OCI-LY1 (cell line): ENCODE results near the gene WSCD2.
"Not testable (repeated sequence)": the region's sequence is repeated elsewhere in the genome, so short reads cannot be mapped to it uniquely, and the experiment has no call there.

Experiments used
- H2AFZ ChIP-seq: fragments of 200-600 bp; sonication (generic), shearing (Covaris generic); 2 replicates; pipeline ENCODE4 v1.6.0; 2014; ENCODE audit warnings: antibody characterized with exemption, mild to moderate bottlenecking, low read length
- H3F3A ChIP-seq: fragments of 200-600 bp; sonication (generic), shearing (Covaris generic); 2 replicates; pipeline ENCODE4 v1.6.0; 2014; ENCODE audit warnings: mild to moderate bottlenecking, antibody characterized with exemption, low read length, moderate library complexity; ENCODE audit not compliant: insufficient read depth
- H3K27ac ChIP-seq: fragments of 200-600 bp; sonication (generic); 2 replicates; pipeline ENCODE4 v1.5.1; 2014; ENCODE audit warnings: low read length, mixed run types, mild to moderate bottlenecking, low read depth; ENCODE audit not compliant: poor library complexity, severe bottlenecking
- H3K27me3 ChIP-seq: fragments of 200-600 bp; sonication (generic); 2 replicates; pipeline ENCODE4 v1.6.0; 2014; ENCODE audit warnings: antibody characterized with exemption, mild to moderate bottlenecking, low read length, moderate library complexity; ENCODE audit not compliant: insufficient read depth
- H3K36me3 ChIP-seq: fragments of 200-600 bp; sonication (generic); 2 replicates; pipeline ENCODE4 v1.6.1; 2014; ENCODE audit warnings: mild to moderate bottlenecking, antibody characterized with exemption, low read length, moderate library complexity, mixed read lengths; ENCODE audit not compliant: insufficient read depth
- H3K4me1 ChIP-seq: fragments of 200-600 bp; sonication (generic); 2 replicates; pipeline ENCODE4 v1.5.1; 2014; ENCODE audit warnings: mild to moderate bottlenecking, low read length, moderate library complexity; ENCODE audit not compliant: insufficient read depth, severe bottlenecking
- H3K4me2 ChIP-seq: fragments of 200-600 bp; sonication (generic), shearing (Covaris generic); 2 replicates; pipeline ENCODE4 v1.6.1; 2014; ENCODE audit warnings: low read length
- H3K4me3 ChIP-seq: fragments of 200-600 bp; sonication (generic); 2 replicates; pipeline ENCODE4 v1.5.1; 2014; ENCODE audit warnings: low read length, low read depth, mild to moderate bottlenecking, mixed read lengths; ENCODE audit not compliant: poor library complexity, severe bottlenecking
- H3K79me2 ChIP-seq: fragments of 200-600 bp; shearing (Covaris generic); 2 replicates; pipeline ENCODE4 v1.6.1; 2016; ENCODE audit warnings: mixed run types, low read length, mixed read lengths; ENCODE audit not compliant: insufficient read depth
- H3K9ac ChIP-seq: fragments of 200-600 bp; sonication (generic), shearing (Covaris generic); 2 replicates; pipeline ENCODE4 v1.6.1; 2014; ENCODE audit warnings: mild to moderate bottlenecking, low read length, mixed read lengths
- H3K9me2 ChIP-seq: fragments of 200-600 bp; sonication (generic), shearing (Covaris generic); 2 replicates; pipeline ENCODE4 v1.6.1; 2014; ENCODE audit warnings: low read depth, mild to moderate bottlenecking, low read length, mixed read lengths
- H3K9me3 ChIP-seq: fragments of 200-600 bp; shearing (Covaris generic); 2 replicates; pipeline ENCODE4 v1.6.1; 2014; ENCODE audit warnings: low read length, mixed read lengths
- H4K20me1 ChIP-seq: fragments of 200-600 bp; sonication (generic), shearing (Covaris generic); 2 replicates; pipeline ENCODE4 v1.6.0; 2016; ENCODE audit warnings: mild to moderate bottlenecking, low read length; ENCODE audit not compliant: insufficient read depth
- EZH2 ChIP-seq: fragments of 200-600 bp; sonication (generic), shearing (Covaris generic); IDR thresholded peaks from 2 replicates; pipeline ENCODE4 v1.8.0; 2017; ENCODE audit warnings: borderline replicate concordance, mixed run types, mild to moderate bottlenecking, antibody characterized with exemption, low read length, moderate library complexity, mixed read lengths
- TF ChIP-seq, protein P1 (sequence below): fragments of 200-600 bp; sonication (generic), shearing (Covaris generic); IDR thresholded peaks from 2 replicates; pipeline ENCODE4 v1.5.1; 2017; ENCODE audit warnings: mild to moderate bottlenecking, antibody characterized with exemption, low read length, moderate library complexity, mixed read lengths

WSCD2 gene

DNA sequence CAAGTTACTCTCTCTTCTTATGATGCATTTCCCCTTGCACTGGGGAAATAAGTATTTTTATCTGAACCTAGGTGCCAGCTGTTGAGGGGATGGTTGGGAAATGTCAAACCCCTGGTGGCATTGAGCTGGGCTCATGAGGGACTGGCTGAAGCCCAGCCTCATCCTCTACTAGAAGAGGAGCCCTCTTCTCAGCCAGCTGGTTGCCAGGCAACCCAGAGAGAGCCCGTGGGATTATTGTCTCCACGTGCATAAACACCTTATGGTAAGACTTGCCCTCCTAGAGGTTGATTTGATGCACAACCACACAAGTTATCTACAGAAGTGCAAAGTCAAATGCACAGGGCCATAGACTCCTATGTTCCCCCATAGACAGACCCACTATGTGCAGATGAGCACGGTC is 89.8 kb downstream of the WSCD2 start:
- no peak for TF ChIP-seq EZH2
- no peak overlapping the region for H3K4me2 ChIP-seq
- no peaks in the 10 kb centered on the region for H3K79me2 ChIP-seq
- no peaks in the 10 kb centered on the region for H3K9me2 ChIP-seq
- no peak overlapping the region for H3K9ac ChIP-seq
- no peak overlapping the region for H3K4me3 ChIP-seq
- H3F3A ChIP-seq, result no peaks in the 10 kb centered on the region
- no peaks in the 10 kb centered on the region for H3K9me3 ChIP-seq
- no peaks in the 10 kb centered on the region for H4K20me1 ChIP-seq
- H2AFZ ChIP-seq, result no peak overlapping the region
- H3K27ac ChIP-seq, result no peak overlapping the region
- no peaks in the 10 kb centered on the region for H3K36me3 ChIP-seq
- H3K27me3 ChIP-seq, result no peaks in the 10 kb centered on the region
- H3K4me1 ChIP-seq, result no peaks in the 10 kb centered on the region

DNA sequence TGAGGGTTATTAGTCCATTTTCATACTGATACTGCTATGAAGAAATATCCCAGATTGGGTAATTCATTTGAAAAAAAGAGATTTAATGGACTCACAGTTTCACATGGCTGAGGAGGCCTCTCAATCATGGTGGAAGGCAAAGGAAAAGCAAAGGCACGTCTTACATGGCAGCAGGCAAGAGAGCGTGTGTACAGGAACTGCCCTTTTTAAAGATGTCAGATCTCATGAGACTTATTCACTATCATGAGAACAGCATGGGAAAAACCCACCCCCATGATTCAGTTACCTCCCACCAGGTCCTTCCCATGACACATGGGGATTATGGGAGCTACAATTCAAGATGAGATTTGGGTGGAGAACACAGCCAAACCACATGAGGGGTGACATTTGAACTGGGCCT is 96.0 kb downstream of the WSCD2 start:
- H3K9me2 ChIP-seq, H3K4me3 ChIP-seq, H3F3A ChIP-seq, H3K36me3 ChIP-seq, H3K27ac ChIP-seq, H3K9me3 ChIP-seq, H4K20me1 ChIP-seq, H3K79me2 ChIP-seq, H3K9ac ChIP-seq, H3K27me3 ChIP-seq, H2AFZ ChIP-seq, H3K4me2 ChIP-seq, H3K4me1 ChIP-seq: not testable (repeated sequence)

DNA sequence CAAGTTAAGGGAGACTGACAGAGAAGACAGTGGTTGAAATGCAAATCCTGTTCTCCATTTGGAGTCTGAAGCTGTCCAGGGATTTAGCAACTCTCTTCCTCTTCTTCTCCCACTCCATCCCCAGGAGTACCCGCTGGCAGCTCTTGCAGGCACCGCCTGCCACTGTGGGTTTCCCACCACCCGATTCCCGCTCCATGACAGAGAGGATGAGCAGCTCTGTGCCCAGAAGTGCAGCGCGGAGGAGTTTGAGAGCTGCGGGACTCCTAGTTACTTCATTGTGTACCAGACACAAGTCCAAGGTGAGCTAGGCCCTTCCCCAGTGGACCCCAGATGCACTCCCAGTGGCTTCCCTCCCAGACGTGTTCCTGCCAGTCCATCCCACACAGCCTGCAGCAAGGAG is 97.8 kb downstream of the WSCD2 start:
- Histone ChIP-seq H3K4me2 (no peak overlapping the region), H4K20me1 (no peaks in the 10 kb centered on the region), H3K27ac (no peak overlapping the region), H3K9ac (no peak overlapping the region), H3K4me1 (no peaks in the 10 kb centered on the region), H3K79me2 (no peaks in the 10 kb centered on the region), H3K27me3 (no peaks in the 10 kb centered on the region), H3F3A (no peaks in the 10 kb centered on the region), H3K9me2 (no peaks in the 10 kb centered on the region), H2AFZ (no peak overlapping the region), H3K9me3 (no peaks in the 10 kb centered on the region), H3K4me3 (no peak overlapping the region), H3K36me3 (no peaks in the 10 kb centered on the region)
- TF ChIP-seq, protein P1, sequence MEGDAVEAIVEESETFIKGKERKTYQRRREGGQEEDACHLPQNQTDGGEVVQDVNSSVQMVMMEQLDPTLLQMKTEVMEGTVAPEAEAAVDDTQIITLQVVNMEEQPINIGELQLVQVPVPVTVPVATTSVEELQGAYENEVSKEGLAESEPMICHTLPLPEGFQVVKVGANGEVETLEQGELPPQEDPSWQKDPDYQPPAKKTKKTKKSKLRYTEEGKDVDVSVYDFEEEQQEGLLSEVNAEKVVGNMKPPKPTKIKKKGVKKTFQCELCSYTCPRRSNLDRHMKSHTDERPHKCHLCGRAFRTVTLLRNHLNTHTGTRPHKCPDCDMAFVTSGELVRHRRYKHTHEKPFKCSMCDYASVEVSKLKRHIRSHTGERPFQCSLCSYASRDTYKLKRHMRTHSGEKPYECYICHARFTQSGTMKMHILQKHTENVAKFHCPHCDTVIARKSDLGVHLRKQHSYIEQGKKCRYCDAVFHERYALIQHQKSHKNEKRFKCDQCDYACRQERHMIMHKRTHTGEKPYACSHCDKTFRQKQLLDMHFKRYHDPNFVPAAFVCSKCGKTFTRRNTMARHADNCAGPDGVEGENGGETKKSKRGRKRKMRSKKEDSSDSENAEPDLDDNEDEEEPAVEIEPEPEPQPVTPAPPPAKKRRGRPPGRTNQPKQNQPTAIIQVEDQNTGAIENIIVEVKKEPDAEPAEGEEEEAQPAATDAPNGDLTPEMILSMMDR, result no peak
- TF ChIP-seq EZH2, result no peak

DNA sequence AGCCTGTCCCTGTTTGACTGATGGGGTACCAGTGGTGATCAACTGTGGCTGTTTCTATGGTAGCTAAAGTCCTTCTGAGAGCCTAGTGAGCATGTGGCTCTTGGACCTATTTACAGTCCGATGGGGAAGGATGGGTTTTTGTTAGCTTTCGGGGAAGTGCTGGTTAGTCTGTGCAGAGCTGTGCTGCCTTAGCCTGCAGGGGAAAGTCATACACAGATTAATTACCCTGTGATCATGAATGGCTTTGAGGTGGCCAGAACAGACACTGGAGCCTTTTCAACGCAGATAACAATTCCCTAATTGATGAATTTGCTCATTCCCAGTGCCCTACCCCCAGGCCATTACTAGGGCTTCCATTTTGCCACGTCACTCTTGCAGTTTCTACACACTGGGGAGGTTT is 99.7 kb downstream of the WSCD2 start:
- Histone ChIP-seq H3K4me3 (no peak overlapping the region), H3K9me3 (no peaks in the 10 kb centered on the region), H4K20me1 (no peaks in the 10 kb centered on the region), H3K36me3 (no peaks in the 10 kb centered on the region), H3F3A (no peaks in the 10 kb centered on the region), H3K27ac (no peak overlapping the region), H3K4me1 (no peaks in the 10 kb centered on the region), H3K9me2 (no peaks in the 10 kb centered on the region), H3K79me2 (no peaks in the 10 kb centered on the region), H3K27me3 (no peaks in the 10 kb centered on the region), H2AFZ (no peak overlapping the region), H3K9ac (no peak overlapping the region), H3K4me2 (no peak overlapping the region)
- TF ChIP-seq, protein P1, result no peak
- no peak for TF ChIP-seq EZH2
